ENCODE measurements around the gene ZFHX3.
"Not testable (repeated sequence)": the region's sequence is repeated elsewhere in the genome, so short reads cannot be mapped to it uniquely, and the experiment has no call there.

ZFHX3 gene

DNA sequence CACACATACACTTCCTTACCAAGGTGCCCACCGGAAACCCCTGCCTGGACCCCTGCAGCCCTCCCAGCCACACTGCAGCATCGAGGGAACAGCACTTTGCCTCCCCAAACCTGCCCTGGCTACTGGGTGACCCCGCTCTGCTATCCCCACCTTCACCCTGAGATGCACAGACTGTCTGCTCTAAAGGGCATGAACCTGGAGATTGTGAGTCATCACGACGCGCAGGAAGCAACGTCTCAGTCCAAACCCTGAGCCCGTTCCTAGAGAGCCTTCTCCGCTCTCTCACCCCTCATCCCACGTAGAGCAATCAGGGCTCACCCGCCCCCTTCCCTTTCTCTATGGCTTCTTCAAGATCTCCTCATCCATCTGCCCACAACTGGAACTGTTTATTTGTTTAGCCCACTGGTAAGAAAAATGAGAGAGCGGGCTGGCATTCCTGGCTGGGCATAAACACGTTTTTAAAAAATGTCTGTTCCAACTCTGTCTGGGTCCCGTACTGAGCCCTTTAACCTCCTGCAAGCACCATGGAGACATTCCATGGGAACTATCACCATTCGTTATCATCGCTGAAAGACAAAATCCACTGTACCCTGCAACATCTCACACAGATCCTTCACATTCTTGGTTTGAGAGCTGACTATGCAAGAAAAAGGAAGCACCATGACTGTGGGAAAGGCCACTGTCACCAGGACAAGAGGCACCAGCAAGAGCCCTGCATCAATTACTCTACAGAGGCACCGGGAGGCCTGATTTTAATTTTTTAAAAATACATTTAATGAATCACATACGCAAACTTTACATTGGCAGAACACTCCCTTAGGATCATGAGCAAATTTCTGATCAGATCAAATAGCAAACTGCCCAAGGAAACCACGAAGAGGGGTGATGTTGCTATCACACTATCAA is 28.2 kb downstream of the ZFHX3 start:
- DNase-seq = no peak

DNA sequence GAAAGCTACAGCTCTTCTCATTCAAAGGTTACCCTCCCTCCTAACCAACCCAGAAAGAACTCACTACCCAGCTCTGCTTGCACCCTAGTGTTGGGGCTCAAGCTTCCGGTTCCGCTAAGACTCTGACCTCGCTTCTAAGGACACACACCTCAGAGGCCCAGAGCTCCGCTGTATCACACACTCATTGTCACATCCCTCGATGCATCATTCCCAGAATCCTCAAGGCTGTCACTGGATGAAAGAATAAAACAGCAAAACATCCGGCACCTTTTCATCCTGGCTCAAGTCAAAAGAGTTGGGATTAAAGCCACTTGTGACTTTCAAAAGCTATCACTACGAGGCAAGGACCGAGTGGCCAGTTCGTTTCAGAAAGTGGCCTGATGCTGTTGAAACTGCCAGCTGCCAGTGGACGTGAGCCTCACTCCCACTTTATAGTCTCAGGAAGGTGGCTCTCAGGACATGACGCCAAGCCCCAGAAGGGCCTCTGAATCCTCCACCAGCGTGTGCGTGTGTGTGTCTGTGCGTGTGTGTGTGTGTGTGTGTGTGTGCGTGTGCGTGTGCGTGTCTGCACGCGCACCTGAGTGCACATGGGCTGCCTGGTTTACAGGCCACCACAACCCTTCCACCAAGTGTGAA is 29.0 kb downstream of the ZFHX3 start:
- no peak for DNase-seq

DNA sequence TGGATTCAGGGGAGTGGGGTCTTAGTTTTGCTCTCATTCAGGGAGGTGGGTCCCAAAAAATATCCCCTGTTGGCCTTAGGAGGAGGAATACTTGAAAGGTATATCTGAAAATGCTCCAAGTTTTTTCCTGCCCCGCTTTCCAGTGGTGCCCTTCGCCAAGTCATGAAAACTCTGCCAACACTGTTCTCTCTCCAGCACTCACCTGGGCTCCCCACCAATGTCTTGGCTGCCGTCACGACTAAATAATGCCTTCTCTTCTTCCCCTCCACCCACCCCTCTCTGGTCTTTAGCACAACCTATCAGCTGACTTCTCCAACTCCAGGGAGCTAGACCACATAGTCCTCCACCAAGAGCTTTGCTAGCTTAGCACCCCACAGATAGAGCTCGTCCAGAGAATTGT is 30.6 kb downstream of the ZFHX3 start:
- DNase-seq = no peak

DNA sequence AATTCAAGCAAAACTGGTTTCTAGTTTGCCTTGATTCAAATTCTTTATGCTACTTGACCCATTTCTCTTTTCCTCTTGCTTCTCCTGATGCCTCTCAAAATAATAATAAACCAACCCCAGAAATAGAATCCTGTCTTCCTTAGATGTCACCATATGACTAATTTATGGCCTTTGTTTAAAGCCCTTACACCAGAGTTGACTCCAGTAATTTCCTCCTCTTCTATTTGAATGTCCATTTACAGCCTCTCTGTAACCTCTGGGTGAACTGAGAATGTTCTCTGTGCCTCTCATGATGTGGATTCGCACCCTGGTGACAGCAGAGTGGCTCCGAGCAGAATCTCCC is 31.5 kb downstream of the ZFHX3 start:
- DNase-seq = no peak

DNA sequence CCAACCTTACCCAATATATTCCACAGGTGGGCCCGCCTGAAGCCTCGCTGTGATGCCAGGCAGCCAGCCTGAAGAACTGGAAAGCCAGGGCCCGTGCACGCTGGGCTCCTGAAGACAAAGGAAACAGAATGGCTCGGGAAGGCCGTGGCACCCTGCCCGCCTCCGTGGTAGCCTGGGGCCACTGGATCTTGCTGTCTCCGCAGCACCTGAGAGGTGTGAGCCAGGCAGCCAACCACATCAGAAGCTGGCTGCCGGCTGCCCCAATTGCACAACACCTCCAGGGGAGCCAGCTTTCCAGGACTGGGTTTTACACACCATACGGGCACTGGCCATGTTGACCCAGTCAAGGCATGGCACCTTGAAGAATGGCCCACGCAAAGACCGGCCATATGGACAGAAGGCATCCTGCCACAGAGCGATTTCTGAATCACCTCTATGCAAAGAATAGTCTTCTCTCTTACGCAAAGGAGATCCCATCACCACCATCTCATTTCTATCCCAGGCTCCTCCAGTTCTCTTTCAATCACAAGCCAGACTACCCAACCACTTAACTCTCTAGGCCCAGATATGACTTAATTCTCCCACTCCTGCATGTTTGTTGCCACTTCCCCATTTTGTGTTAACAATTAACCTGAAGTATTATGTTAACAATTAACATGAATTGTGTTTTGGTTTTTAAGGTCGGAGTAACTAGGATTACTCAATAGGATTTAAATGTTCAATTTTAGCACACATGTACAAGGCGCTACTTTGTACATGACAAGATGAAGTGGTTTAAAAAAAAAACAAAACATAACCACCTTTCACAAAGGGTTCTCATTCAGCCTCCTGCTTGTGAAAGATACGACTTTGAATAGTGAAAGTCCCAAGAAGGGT is 32.1 kb downstream of the ZFHX3 start:
- DNase-seq = no peak

DNA sequence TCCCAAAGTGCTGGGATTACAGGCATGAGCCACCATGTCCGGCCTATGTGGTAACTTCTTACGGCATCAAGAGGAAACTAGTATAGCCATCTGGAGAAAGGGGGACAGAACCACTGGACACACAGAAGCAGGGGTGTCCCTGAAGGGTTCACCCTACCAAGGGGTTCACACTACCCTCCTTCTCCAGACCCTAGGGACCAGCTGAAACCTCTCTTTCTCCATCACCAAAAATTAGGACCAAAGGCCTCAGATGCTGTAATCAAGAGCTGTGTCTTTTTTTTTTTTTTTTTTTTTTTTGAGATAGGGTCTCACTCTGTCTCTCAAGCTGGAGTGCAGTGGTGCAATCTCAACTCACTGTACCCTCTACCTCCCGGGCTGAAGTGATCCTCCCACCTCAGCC is 33.2 kb downstream of the ZFHX3 start:
- no peak for DNase-seq

DNA sequence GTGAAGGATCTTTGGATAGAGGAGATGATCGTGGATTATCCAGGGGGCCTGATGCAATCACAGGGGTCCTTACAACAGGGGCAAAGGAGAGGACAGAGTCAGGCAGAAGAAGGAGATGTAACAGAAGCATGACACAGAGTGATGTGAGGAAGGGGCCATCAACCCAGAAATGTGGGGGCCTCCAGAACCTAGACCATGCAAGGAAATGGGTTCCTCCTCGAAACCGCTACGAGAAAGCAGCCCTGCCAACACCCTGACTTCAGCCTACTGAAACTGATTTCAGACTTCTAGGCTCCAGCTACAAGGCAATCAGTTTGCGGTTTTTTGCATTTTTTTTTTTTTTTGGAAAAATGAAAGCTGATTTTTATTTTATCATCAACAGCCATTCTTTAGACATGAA is 34.0 kb downstream of the ZFHX3 start:
- no peak for DNase-seq

DNA sequence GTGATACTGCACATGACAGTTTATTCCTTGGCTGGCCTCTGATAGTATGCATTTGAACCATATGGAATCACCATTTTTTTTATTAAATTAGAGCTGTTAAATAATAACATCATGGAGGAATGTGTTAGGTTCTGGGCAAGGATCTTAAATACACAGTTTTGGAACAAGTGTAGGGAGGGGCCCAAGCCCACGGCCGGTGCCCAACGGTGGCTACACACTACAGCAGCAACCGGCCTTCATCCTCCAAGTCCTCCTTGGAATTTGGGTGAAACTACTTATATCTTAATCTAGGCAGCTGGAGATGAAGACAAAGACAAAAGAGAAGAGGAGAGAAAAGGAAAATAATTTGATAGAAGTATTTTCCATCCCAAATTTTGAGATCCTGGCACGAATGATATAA is 35.6 kb downstream of the ZFHX3 start:
- no peak for DNase-seq

DNA sequence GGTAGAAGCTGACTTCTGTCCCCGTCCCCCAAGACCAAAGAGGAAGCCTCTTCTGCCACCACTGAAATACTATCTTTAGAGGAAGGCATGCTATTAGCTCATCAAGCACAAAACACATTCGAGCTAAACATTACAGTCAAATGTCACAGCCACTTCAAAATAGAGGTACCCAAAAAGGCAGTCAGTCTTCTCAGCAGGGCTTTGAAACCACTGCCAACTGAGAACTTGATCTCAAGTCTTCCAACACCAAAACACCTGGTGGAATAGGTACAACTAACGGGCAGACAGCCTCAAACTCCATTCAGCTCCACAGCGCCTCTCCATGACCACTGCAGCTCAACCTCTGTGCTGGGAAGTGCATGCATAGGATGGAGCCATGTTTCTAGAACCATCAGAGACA is 36.0 kb downstream of the ZFHX3 start:
- no peak for DNase-seq

DNA sequence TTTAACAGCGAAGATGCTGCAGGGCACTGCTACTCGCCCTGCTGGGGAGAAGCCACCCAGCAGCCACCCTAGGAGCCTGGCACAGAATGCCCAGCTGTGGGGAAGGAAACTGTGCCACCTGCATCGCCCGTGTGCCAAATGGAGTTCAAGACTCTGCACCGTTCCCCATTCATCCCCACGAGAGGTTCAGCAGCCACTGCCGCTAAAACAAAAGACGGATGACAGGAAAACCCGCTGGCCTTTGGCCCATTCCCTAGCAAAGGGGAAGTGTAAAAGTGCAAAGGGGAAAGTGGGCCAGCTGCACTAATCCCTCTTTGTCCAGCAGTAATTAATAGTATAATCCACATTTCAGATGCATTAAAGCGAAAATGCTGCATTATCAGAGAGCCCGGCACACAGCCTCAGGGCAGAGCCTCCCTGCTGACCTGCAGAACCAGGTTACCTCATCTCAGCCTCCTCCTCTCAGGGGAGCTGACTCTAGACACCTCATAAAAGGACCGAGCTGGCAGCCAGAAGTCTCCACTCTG is 37.7 kb downstream of the ZFHX3 start:
- no peak for DNase-seq

DNA sequence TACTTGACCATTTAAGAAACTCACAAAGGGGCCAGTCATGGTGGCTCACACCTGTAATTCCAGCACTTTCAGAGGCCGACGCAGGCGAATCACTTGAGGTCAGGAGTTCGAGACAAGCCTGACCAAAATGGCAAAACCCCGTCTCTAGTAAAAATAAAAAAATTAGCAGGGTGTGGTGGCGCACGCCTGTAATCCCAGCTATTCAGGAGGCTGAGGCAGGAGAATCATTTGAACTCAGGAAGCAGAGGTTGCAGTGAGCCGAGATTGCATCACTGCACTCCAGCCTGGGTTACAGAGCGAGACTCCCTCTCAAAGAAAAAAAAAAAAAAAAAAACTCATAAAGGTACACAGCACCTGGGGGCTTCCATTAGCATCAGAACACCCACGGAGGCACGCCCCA is 38.2 kb downstream of the ZFHX3 start:
- DNase-seq = not testable (repeated sequence)

DNA sequence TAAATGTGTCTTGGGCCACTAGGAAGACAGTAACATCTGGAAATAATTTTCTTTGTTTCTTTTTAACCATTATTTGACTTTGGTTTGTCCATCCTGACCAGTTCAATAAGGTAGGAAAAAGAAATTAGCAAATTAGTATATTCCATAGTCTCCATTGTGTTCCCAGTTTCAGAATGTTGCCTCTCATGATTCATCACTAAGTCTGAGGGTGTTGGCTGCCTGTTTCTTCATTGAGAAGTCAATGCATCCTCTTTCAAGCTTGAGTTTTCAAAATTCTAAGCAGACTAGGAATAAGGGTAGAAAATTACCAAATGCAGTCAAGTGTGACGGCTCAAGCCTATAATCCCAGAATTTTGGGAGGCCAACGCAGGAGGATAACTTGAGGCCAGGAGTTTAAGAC is 41.9 kb downstream of the ZFHX3 start:
- no peak for DNase-seq

DNA sequence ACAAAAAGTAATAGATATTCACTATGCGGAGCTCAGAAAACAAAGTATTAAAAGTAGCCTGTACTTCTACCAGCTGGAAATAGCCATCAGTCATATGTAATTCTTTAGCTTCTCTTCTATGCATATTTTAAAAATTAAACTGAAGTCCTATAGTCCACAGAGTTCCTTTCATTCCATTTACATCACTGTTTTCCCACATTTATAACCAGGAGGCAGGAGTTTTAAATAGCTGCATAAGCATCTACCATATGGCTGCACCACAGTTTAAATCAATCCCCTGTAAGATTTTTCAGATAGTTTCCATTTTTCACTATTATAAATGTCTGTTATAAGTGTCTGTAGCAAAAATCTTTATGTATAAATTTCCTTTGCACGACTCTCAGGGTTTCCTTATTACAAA is 45.1 kb downstream of the ZFHX3 start:
- DNase-seq = no peak

DNA sequence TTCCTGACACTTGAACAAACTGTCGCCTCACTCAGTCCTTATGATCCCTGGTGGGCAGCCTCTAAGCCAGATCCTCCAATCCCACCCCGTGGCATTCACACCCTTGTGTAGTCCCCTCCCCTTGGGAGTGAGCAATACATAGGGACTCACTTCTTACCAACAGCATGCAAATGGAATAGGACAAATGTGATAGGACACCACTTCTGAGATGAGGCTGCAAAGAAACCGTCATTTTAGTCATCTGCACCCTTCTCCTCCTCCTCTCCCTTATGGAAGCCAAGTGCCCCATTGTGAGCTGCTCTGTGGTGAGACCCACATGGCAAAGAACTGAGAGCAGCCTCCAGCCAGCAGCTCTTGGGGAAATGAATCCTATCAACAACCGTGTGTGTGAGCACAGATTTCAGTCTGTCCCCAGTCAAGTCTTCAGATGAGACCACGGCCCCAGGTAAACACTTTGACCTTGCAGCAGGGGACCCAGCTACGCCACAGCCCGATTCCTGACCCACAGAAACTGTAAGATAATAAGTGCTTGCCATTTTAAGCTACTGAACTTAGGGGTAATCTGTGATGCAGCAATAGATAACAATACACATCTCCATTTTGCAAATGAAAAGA is 46.9 kb downstream of the ZFHX3 start:
- no peak for DNase-seq

DNA sequence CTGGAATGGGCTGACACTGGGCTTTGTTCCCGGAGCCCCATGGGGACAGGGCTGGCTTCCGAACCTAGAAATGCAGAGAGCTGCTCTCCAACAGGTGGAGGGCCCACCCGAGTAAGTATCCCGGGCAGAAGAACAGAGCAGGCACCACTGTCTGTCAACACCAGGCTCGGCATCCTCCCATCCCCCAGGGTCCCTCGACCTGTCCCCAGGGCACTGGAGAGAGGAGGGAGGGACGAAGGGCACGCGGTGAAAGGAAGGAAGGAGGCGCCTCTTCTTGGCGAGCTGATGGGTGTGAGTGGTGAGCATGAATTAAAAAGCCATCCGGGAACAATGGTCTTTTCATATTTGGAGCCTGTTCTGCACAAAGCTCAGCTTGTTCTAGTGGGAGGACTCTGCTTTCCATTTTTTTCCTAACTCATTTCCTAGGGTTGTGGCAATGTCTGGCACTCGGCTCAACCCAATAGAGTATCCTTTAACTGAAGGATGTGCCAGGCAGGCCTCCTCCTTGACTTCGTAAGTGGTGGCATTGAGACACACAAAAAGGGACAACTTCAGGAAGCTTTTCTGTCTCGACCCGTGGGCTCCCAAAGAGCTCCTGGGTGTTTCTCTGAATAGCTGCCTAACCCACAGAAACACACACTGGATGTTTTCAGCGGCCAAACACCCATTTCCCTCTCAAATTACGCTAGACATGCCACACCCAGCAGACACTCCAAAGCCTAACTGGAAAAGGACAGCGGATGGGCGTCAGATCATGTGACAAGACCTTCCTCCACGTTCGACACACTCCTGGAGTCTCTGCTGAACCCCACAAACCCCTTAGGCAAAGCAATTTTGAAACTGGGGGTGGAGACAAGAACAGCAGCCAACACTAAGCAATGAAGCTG is 47.7 kb downstream of the ZFHX3 start:
- no peak for DNase-seq

DNA sequence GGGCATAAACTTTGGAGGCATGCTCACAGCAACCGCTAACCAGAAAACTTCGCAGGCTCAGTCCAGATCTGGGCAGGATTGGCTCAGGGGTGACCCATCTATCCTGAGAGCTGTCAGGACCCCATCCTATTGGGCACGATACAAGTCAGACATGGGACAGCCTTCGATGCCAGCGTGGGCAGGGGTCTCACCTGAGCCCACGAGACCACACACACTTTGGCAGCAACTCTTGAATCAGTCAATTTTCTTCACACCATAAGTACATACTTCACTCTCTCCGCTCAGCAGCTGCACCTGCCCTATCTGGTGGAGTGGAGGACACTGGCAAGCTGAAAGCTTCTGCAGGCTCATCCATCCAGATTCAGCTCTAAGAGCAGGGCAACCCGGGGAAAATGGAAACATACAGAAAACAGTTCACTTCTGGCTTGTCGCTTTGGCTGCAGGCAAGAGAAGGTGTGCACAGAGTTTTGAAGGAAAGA is 48.3 kb downstream of the ZFHX3 start:
- DNase-seq = no peak

DNA sequence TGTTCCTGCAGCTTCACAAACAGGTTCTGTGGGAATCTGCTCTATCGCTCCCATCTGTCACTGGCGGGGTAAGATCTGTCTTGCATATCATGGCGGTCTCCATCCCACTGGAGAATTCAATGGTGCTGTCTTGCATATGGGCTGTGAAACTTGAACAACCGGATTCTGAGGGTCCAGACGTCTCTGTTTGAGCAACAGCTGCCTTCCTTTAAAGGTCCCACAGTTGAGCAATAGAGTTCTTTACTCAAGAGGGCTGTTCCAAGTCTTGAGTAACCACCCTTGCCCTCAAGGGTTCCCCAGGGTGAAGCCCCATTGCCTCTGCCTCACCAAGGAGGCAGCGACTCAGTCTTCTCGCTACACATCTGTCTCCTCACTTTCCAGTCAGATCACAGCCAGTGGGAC is 50.8 kb downstream of the ZFHX3 start:
- DNase-seq = no peak

DNA sequence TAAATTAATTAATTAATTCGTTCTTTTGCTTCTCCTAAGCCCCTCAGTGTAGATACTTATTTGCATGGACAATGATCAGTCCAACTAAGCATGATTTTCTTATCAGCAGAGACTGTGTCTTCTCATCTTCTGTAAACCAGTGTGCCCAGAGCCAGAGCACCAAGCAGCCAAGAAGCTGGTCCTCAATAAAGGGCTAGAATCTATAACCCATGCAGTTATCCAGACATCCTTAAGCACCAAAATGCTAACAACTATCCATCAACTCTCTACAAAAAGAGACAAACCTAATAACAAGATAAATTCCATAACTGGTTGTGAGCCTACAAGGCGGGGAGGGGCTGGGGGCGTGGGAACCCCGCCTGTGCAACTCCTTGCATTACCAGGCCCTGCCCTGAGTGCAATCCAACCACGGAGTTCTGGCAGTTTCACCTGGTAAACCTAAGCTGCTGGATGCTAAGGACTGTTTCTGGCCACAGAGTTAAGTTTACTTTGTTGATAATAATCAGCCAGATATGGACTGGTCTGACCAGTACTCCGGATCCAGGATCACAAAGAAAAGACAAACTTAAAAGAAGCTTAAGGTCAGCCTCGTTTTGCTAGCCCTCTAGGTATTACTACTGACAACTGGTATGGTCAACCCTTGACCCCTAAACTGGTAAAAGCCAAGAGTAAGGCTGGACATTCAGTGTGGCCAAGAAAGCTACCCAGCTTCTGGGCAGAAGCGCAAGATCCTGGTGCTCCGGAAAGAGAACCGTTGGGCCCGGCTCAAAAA is 51.5 kb downstream of the ZFHX3 start:
- no peak for DNase-seq

DNA sequence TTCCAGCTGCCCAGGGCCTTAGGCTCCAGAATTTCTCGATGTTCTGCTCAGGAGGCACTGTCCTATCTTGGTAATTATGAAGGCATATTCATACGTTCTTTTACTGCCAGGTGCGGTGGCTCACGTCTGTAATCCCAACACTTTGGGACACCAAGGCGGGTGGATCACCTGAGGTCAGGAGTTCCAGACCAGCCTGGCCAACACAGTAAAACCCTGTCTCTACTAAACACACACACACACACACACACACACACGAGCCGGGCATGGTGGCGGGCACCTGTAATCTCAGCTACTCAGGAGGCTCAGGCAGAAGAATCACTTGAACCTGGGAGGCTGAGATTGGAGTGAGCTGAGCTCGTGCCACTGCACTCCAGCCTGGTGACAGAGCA is 52.1 kb downstream of the ZFHX3 start:
- DNase-seq = not testable (repeated sequence)

DNA sequence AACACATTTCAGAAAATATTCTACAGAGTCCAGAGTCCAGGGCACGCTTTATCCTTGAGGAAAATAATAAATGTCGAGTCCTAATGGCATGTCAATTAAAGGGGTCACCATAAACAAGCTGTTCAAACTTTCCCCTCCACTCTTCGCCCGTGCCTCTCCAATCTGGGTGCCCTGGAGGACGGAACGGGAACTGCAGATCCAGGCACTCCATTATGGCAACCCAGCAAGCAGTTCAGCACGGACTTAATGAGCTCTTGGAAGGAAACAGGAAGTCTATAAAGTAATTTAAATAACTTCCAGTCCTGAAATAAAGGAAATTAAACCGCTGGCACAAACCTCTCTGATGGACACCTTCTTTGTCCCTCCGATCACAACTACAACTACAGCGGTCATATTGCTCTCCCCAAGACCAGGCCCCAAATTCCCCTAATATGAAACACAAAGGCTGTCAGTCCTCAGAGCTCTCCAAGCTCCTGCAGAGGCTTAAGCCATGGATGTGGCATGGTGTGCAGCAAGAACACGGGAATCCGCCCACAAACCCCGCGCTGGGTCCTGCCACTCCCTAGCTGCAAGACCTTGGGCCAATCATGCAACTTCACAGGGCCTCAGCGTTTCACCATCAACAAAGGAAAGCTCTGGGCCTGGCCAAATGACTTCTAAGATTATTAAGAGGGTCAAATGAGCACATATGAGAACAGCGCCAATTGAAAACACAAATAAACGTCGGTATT is 52.6 kb downstream of the ZFHX3 start:
- DNase-seq = no peak
